Measurements from ENCODE around the gene PIGZ.

PIGZ gene, protein sequence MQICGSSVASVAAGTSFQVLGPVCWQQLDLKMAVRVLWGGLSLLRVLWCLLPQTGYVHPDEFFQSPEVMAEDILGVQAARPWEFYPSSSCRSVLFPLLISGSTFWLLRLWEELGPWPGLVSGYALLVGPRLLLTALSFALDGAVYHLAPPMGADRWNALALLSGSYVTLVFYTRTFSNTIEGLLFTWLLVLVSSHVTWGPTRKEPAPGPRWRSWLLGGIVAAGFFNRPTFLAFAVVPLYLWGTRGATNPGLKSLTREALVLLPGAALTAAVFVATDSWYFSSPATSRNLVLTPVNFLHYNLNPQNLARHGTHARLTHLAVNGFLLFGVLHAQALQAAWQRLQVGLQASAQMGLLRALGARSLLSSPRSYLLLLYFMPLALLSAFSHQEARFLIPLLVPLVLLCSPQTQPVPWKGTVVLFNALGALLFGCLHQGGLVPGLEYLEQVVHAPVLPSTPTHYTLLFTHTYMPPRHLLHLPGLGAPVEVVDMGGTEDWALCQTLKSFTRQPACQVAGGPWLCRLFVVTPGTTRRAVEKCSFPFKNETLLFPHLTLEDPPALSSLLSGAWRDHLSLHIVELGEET

GRCh38 chr3:196968233-196969133 lies at the start of gene PIGZ:
PIGZ (minus strand) TSS chr3:196968833; CDS start chr3:196952031, 16,802 bp downstream.
- peak; percentile 21 for DNase-seq

DNA sequence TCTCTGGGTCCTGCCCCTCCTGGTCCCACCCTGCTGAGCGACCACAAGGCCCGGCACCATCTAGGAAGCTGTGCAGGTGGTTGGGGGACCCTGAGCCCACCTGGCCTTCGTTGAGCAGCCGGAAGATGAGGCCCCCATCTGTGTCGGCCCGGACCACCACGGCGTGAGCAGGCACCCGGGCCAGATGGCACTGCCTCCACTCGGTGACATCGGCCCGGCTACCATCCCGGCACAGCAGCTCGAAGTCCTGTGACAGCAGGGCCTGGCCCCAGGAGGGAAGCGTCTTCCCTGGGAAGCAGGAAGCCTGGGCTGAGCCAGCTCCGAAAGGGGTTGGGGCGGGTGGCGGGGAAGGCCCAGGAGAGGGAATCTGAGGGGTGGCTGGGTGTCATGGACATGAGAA lies 48.4 kb upstream of the PIGZ start:
- DNase-seq = no peak

- DNase-seq = no peak
Measured at GRCh38 chr3:197015790-197016736, 47.4 kb upstream of the PIGZ start.

DNA sequence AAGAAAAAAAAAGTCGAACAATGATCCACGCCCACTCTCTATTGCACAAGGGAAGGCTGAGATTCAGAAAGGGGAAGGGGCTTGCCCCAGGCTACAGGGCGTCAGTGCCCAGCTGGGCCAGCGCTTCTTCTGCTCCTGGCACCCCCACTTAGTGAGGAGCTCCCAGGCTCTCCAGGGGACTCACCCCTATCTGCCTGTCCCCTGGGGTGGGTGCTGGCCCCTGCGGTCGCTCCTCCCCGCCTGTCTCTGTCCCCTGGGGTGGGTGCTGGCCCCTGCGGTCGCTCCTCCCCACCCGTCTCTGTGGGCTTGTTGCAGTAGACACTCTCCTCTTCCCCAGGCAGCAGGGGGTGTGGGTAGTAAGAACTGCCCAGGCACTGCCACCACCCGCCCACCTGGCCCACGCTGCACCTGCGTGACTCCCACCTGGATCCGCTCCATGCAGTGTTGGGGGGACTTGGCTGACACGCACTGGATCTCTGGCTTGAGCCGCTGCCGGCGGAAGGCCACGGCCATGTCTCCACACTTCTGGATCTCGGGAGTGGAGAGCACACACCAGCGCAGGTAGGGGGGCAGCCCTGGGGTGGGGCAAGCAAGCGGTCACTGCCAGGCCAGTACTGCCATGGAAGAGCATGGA lies 46.4 kb upstream of the PIGZ start:
- no peak for DNase-seq

DNA sequence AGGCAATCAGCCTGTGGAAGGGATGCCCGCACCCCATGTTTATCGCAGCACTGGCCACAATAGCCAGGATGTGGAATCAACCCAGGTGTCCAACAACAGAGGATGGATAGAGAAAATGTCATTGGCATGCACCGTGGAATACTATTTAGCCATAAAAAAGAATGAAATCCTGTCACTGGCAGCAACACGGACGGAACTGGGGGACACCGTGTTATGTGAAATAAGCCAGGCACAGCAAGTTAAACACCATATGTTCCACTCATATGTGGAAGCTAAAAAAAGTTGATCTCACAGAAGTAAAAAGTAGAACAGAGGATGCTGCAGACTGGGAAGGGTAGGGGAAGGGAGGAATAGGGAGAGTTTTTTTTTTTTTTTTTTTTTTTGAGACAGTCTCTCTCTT lies 45.4 kb upstream of the PIGZ start:
- no peak for DNase-seq

GRCh38 chr3:197012540-197012883 lies 43.9 kb upstream of the PIGZ start:
- no peak for DNase-seq

- no peak for DNase-seq
Measured at GRCh38 chr3:197011780-197012539, 43.3 kb upstream of the PIGZ start.

GRCh38 chr3:197010556-197011351 lies 42.1 kb upstream of the PIGZ start:
- no peak for DNase-seq

DNA sequence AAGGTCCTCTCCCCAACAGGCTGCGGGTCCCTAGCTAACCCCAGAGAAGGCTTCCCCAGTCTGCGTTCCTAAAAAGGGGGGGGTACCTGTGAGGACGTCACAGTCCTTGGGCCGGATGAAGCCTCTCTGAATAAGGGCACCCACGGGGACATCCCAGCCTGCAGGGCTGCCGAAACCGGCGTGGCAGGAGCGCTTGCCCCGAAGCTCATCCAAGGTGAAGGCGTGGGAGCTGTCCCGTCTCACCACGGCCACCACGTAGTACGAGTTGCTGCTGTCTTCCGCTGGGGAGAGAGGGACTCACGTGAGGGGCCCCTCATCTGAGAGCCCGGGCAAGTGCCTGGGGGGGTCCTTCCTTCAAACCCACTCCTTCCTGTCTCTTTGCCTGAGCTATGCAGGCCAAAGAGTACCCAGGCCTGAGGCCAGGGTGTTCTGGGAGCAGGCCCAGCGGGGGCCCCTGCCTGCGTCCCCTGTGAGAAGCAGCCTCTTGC lies 40.9 kb upstream of the PIGZ start:
- no peak for DNase-seq

- DNase-seq = no peak
Measured at GRCh38 chr3:197008436-197009209, 40.0 kb upstream of the PIGZ start.

GRCh38 chr3:197007953-197008352 lies 39.3 kb upstream of the PIGZ start:
- DNase-seq = no peak

DNA sequence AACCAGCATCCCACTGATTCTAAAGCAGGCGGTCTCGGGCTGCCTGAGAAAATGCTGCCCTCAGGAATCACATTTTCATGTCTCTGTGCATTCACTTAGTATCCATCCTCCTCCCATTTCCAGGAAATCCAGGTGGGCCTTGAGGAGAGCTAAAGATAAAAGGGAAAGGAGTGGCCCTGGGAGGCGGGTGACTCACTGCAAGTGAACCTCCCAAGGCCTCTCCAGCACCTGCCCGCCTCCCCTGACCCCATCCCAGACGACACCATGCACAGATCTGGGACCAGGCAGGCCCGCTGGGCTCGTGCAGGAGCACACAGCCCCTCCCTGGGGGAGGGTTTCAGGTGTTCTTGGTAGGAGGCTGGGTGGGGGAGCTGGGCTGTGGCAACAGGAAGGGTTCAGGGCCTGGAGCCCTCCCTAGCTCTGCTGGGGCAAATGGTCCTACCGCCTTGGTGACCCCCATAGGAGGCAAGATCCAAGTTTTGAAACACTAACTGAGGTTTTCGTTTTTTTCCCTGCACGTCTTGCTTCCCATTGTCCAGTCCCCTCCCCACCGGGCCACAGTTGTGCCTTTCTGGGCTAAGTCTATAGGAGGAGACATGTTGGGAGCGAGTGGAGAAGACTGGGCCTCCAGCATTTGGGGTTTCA lies 38.8 kb upstream of the PIGZ start:
- no peak for DNase-seq

- no peak for DNase-seq
Measured at GRCh38 chr3:197006860-197007259, 38.2 kb upstream of the PIGZ start.

GRCh38 chr3:197006446-197006845 lies 37.8 kb upstream of the PIGZ start:
- no peak for DNase-seq

DNA sequence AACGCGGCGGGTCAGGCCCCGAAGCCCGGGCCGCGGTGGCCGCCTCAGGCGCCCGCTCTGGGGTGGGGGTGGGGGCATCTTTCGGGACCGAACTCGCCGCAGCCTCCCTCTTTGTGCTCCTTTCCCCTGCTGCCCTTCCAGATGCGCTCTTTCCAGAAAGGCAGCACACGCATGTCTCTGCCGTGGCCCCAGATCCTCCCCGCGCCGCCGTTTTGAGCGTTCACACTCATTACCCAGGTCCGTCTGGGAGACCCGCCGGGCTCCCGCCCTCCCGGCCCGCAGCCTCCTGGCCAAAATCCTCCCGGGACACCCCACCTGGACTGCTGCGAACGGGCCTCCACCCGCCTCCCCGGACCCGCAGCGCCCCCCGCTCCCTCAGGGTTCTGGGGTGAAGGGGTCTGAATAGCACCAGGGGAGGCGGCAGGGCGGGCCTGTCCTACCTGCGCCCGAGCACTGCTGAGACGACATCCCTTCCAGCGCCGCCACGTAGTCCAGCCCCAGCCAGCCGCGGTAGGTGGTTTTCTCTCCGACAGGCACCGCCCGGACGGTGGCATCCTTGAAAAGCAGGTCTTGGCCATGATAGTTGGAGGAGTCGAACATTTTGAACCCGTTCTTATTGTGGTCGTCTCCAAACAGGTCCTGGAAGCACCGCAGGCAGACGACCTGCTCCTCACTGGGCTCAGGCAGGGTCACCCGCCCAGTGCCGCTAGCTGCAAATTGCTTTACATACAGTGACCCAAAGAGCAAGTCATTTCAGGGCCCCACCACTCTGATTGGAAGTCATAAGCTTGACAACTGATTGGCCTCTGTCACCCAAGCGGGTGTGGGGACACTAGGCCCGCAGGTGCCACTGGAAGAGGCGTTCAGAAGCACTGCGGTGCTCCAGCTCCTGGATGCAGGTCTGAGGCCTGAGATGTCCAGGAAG lies 35.1 kb upstream of the PIGZ start:
- DNase-seq = no peak

- peak; percentile 85 for DNase-seq
Measured at GRCh38 chr3:197002701-197003454, 34.2 kb upstream of the PIGZ start.

Measured in CD4-positive, alpha-beta T cell treated with Interleukin-21 for 1 hour (primary cell).